ENCODE data around the gene MAP4K3.

Gene MAP4K3

GRCh38 chr2:39216346-39217191 is 220.5 kb downstream of the MAP4K3 start:
- Histone ChIP-seq H3K4me3 (ENCODE audit: low read depth, low read length) (no peak overlapping the region), H3K9me3 (ENCODE audit: control insufficient read depth, insufficient read depth, low read depth, low read length) (no peaks in the 10 kb centered on the region), H3K36me3 (ENCODE audit: control insufficient read depth in 2 of 2, insufficient read depth in 1 of 2, low read length in 2 of 2) (no peaks in the 10 kb centered on the region), H3K4me1 (ENCODE audit: control insufficient read depth, insufficient read depth, low read length) (no peaks in the 10 kb centered on the region), H3K27ac (ENCODE audit: extremely low read depth, low read depth, low read length) (no peak overlapping the region)
- TF ChIP-seq ZNF18 (tag by site-specific recombination; IDR thresholded peaks at IDR 0.05) = no peak
- no peak for TF ChIP-seq ZNF248 (tag by site-specific recombination; IDR thresholded peaks at IDR 0.05)
- no peak for TF ChIP-seq ZNF169 (tag by site-specific recombination; IDR thresholded peaks at IDR 0.05)
- no peak for TF ChIP-seq ATF2 (tag by site-specific recombination; IDR thresholded peaks at IDR 0.05; ENCODE audit: low read depth)
- no peak for TF ChIP-seq ZNF140 (tag by site-specific recombination; IDR thresholded peaks at IDR 0.05)
- no peak for TF ChIP-seq ZNF362 (tag by site-specific recombination; IDR thresholded peaks at IDR 0.05)
- TF ChIP-seq BCL6B (tag by site-specific recombination; IDR thresholded peaks at IDR 0.05) = no peak
- TF ChIP-seq ZNF2 (tag by site-specific recombination; IDR thresholded peaks at IDR 0.05) = no peak
- no peak for TF ChIP-seq ZNF184 (tag by site-specific recombination; IDR thresholded peaks at IDR 0.05)
- TF ChIP-seq ZNF391 (tag by site-specific recombination; IDR thresholded peaks at IDR 0.05; ENCODE audit: borderline replicate concordance, low read depth) = no peak
- TF ChIP-seq OVOL3 (tag by site-specific recombination; IDR thresholded peaks at IDR 0.05) = no peak
- TF ChIP-seq ZXDB (tag by site-specific recombination; IDR thresholded peaks at IDR 0.05) = no peak
- TF ChIP-seq ZNF473 (tag by site-specific recombination; IDR thresholded peaks at IDR 0.05) = no peak
- TF ChIP-seq ZNF701 (tag by site-specific recombination; IDR thresholded peaks at IDR 0.05) = no peak
- TF ChIP-seq ZNF530 (tag by site-specific recombination; IDR thresholded peaks at IDR 0.05; ENCODE audit: low read depth) = no peak
- no peak for TF ChIP-seq ZNF510 (tag by site-specific recombination; IDR thresholded peaks at IDR 0.05; ENCODE audit: insufficient replicate concordance)
- no peak for TF ChIP-seq ZNF132 (tag by site-specific recombination; IDR thresholded peaks at IDR 0.05; ENCODE audit: borderline replicate concordance)
- ChIA-PET CTCF (interaction anchor here (1.0 kb wide), 1 partner anchor 11 kb away, joined by 3 read pairs; no protein-coding TSS in a partner anchor), POLR2A (no interaction called here)

GRCh38 chr2:39215545-39215944 is 221.5 kb downstream of the MAP4K3 start:
- H3K4me1 ChIP-seq (ENCODE audit: control insufficient read depth, insufficient read depth, low read length) = no peaks in the 10 kb centered on the region
- TF ChIP-seq ZNF701 (tag by site-specific recombination; IDR thresholded peaks at IDR 0.05) (no peak), ZNF626 (tag by site-specific recombination; IDR thresholded peaks at IDR 0.05) (no peak), ZNF202 (tag by site-specific recombination; IDR thresholded peaks at IDR 0.05; ENCODE audit: borderline replicate concordance) (no peak), ZNF140 (tag by site-specific recombination; IDR thresholded peaks at IDR 0.05) (no peak), ZNF266 (tag by site-specific recombination; IDR thresholded peaks at IDR 0.05; ENCODE audit: low read depth) (no peak), ZNF670 (tag by site-specific recombination; IDR thresholded peaks at IDR 0.05; ENCODE audit: low read depth) (no peak), HIC1 (tag by site-specific recombination; IDR thresholded peaks at IDR 0.05) (no peak), HOXA7 (CRISPR knock-in tag; IDR thresholded peaks at IDR 0.05; ENCODE audit: borderline replicate concordance) (no peak), SCRT1 (tag by site-specific recombination; IDR thresholded peaks at IDR 0.05; ENCODE audit: borderline replicate concordance) (no peak), ZNF639 (tag by site-specific recombination; IDR thresholded peaks at IDR 0.05) (no peak), EGR2 (tag by site-specific recombination; IDR thresholded peaks at IDR 0.05; ENCODE audit: low read depth) (no peak)

More at GRCh38 chr2:39215545-39215944, 221.5 kb downstream of the MAP4K3 start:
- ChIA-PET POLR2A (no interaction called here), CTCF (no interaction called here)
- H3K9me3 ChIP-seq (ENCODE audit: control insufficient read depth, insufficient read depth, low read depth, low read length) = no peaks in the 10 kb centered on the region
- no peak overlapping the region for H3K4me3 ChIP-seq (ENCODE audit: low read depth, low read length)
- no peaks in the 10 kb centered on the region for H3K36me3 ChIP-seq (ENCODE audit: control insufficient read depth in 2 of 2, insufficient read depth in 1 of 2, low read length in 2 of 2)
- H3K27ac ChIP-seq (ENCODE audit: extremely low read depth, low read depth, low read length) = no peak overlapping the region
